Fibroblast of skin of left quadriceps (primary cell): Measurements from ENCODE around the gene ITPKB.

Experiments
- DNase-seq, 2 experiments: peaks; one replicate each; pipeline ENCODE4 v3.0.0-alpha.2; 2013; ENCODE audit warnings: low read depth in 2 of 2

ITPKB gene

GRCh38 chr1:226704169-226704937 lies 34.7 kb downstream of the ITPKB start:
- no peak for DNase-seq

DNA sequence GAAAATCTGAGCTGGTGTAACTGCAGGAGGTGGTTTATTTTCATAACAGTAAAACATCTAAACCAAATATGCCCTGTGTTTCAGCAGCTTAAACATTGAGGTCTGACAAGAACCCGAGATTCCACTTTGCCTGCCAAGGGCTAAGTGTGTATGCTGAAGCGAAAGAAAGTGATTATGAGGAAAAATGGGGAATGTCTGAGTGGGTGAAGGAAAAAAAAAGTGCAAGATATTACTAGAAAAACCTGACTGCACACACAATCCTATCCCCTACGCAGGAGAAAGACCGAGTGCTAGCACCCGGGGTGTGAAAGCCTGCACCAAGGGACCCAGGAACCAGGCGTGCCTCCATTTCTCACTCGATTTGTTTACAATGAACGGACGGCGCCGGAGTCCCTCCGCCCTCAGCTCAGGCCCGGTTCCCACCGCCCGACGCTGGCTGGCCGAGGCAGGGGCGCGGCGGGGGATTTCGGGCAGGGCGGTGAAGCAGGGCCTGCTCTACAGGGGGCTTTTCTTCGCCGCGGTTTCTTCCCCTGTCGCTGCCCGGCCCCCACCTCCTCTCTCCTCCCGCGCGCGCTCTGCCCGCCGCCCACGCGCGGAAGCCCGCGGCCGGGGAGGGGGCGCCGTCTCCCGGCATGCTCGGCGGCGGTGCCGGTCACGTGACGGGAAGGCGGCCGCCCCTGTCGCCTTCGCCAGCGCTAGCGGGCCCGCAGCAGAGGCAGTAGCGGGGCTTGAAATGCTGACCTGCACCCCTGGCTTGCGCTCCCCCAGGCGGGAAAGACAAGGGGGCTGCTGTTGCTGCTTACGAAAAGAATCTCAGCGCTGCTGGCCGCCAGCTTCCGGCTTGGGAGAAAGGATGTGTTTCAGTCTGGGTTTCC lies 35.9 kb downstream of the ITPKB start:
- DNase-seq = no peak

GRCh38 chr1:226702318-226702956 lies 36.6 kb downstream of the ITPKB start:
- no peak for DNase-seq

DNA sequence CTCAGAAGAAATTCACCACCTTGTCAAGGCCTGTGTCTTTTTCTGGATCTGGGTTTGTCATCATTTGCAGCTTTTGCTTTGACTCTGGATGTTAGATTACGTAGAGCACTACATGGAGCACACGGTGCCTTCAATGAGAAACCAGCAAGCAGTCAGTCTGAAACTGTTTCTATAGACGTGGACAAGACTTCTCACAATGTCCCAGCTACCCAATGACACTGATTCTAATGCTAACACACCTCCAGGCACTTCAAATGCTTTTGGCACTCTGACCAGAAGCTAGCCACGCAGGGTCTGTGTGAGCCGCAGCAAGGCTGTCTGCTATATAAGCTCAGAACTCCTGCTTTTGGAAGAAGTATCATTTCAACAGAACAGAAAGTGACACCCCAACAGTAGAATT lies 38.2 kb downstream of the ITPKB start:
- DNase-seq = no peak

DNA sequence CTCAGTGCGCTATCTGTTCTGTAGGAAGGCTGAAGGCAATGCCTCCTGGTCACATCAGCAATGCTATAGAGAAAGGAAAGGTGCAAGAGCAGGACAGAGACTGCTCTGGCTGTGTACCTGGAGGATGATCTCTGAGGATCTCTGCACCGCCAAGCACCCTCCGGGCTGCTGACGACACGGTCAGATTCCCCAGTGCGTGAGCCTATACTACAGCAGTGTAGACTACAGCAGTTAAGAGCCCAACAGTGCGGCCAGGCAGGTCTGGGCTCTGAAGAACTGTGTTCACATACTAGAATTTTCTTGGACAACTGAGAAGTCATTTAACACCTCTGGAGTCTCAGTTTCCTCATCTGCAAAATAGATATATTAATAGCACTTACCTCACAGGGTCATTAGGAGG lies 39.9 kb downstream of the ITPKB start:
- no peak for DNase-seq

DNA sequence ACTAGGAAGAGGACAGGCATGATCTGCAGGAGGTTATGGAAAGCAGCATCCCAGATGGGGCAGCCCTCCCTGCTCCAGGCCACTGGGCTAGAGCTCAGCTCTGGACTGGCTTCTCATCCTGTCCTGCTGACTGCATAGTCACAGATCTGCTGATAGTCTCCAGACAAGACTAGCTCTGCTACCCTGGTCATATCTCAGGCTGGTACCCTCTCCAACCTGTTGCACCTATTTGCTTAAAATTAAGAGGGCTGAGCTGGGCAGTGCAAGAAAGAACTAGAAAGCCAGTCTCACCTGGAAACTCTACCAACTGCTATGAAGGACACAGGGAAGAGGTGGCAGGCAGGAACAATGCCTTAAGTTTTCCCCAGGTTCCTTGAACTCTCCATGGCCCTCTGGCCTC lies 40.4 kb downstream of the ITPKB start:
- DNase-seq = no peak

- DNase-seq = no peak
Measured at GRCh38 chr1:226697929-226698544, 41.0 kb downstream of the ITPKB start.

DNA sequence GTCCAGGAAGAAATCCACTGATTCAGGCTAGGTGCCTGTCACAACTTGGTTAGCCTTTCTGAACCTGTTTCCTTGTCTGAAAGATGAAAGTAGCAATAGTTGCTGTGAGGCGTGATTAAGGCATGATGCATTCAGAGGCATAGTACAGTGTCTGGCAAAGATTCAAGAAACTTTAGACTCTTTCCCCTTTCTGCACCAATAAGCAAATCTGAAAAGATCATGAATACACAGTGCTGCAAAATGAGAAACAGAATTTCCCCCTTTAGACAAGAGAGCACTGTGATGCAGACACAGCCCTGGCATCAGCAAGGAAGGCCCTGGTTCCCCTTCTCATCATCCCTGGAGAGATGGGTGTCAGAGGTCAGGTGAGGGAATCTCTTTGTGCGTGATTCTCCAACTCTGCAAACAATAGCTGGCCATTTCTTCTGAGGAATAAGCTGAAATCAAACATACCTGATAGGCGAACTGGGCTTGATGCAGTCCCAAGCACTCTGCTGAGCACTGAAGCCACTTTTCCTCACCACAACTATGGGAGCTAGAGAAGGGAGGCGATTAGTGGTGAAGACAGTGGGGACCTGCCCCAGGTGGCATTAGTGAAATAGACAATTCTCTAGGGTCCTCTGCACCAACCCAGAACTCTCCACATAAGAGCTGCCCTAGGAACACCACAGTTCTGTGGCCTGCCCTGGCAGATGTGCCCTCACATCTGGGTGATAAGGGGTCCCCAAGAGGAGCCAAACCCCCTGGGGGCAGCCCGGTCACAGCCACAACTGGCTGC lies 41.7 kb downstream of the ITPKB start:
- peak in 1 of 2 experiments; percentile 40 for DNase-seq

DNA sequence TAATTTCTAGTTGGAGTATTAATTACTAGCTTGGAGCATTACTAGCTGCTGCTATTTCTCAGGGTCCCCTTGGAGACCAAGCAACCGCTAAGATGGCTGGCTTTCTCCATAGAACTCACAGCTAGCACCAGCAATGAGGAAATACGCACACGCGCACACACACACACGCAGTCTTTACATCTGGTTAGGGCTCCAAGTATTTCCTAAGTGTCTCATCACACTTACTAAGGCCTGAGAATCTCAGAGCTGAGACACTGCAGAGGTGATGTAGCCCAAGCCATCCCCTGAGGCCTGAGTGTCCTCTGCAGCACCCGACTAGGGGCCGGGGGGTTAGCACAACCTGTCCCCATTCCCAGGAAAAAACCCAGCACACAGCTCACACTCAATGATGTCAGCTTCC lies 42.5 kb downstream of the ITPKB start:
- no peak for DNase-seq

DNA sequence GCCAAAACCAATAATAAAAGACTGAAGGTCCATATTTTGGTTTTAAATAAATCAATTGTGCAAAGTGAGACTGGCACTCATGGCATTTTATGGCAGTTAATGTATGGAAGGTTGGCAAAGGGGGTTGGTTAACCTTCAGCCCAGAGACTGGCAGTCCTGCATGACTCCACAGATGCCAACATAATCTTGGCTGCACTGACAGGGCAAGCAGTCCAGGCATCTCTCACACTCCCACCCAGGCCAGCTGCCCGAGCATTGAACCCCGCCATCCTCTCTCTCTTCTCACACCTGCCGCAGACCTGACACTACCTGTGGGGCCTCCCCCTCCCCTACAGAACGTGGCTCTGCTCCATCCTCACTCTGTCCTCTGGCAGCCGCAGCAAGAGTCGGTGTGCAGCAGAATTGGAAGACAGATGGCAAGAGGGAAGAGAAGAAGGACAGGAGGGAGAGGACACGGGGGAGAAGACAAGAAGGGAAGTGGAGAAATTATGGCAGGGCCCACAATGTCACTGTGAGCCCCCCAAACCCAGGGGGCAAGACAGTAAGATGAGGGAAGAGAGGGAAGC lies 43.7 kb downstream of the ITPKB start:
- DNase-seq = no peak

DNA sequence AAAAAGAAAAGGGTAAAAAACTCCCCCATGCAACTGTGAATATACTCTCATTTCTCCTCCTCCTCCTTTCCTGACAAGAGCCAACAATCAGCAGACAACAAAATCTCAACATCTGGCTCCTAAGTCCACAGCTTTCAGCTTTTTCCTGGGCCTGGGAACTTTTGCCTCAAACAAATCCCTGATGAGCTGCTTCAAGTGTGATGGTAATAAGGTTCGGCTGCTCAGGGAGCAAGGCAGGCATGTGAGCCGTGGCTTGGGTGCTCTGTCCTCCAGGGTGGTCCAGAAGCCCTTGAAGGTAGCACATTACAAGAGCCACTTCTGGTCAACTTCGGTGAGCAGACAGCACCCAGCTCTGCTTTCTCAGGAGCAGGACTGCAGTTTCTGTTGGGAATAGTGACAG lies 46.3 kb downstream of the ITPKB start:
- no peak for DNase-seq

DNA sequence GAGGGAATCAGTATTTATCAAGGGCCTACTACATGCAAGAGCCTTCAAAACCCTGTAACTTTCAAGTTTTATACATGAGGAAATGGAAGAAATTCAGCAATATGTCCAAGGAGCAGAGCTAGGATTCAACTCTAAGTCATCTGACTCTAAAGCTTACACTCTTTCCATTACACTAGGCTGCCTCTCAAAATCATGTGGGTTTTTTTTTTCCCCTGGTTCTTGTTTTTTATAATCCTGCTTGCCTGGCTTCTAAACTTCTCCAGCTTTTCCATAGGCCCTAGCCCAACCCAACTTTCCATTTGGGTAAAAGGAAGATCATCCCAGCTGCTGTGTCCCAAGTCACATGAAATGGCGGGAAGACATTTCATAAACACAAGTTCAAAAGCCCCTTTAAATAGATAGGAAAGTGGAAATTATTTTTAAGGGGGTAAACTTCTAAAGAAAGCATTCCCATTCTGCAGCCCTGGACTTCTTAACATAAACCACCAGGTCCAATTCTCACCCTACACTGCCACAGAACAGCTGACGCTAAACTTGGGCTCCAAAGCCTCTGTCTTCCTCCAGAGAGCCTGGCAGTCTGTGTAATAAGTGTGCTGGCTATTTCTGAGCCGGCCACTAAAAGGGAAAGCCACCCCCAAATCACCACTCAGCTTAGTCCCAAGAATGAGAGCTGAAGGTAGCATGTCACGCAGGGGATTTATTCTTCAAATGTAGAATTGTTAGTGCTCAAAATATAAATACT lies 46.9 kb downstream of the ITPKB start:
- DNase-seq = no peak

GRCh38 chr1:226691247-226691646 lies 47.8 kb downstream of the ITPKB start:
- no peak for DNase-seq

GRCh38 chr1:226690460-226690982 lies 48.6 kb downstream of the ITPKB start:
- DNase-seq = no peak

- no peak for DNase-seq
Measured at GRCh38 chr1:226688808-226689207, 50.3 kb downstream of the ITPKB start.

DNA sequence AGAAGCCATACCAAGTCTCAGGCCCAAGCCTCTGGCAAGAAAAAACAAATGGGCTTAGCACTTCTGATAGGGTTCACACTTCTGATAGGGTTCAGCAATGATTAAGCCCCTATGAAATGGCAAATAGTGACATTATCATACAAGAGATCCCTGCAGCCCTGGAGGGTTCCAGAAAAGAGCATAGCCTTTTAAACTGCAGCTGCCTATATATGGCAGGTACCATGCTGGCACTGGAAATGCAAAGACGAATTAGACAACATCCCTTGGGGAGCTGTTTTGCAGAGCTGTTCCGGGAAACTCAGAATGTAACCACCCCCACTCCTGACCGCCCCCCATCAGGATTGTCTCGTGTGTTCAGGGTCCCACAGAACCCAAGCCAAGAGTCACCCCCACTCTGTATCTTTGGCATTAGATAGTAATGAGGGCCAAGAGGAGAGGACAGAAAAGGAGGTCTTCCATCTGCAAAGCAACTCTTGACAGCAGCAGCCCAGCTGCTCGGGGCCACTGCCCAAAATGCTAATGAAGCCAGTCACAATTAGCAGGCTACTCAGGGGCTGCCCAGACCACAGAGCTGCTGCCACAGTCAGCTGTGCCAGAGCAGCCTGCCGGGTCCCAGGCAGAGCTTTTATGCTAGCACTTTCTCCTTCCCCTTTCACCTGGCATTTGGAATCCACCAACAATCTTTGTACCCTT lies 50.9 kb downstream of the ITPKB start:
- no peak for DNase-seq

GRCh38 chr1:226687426-226687825 lies 51.7 kb downstream of the ITPKB start:
- DNase-seq = no peak

DNA sequence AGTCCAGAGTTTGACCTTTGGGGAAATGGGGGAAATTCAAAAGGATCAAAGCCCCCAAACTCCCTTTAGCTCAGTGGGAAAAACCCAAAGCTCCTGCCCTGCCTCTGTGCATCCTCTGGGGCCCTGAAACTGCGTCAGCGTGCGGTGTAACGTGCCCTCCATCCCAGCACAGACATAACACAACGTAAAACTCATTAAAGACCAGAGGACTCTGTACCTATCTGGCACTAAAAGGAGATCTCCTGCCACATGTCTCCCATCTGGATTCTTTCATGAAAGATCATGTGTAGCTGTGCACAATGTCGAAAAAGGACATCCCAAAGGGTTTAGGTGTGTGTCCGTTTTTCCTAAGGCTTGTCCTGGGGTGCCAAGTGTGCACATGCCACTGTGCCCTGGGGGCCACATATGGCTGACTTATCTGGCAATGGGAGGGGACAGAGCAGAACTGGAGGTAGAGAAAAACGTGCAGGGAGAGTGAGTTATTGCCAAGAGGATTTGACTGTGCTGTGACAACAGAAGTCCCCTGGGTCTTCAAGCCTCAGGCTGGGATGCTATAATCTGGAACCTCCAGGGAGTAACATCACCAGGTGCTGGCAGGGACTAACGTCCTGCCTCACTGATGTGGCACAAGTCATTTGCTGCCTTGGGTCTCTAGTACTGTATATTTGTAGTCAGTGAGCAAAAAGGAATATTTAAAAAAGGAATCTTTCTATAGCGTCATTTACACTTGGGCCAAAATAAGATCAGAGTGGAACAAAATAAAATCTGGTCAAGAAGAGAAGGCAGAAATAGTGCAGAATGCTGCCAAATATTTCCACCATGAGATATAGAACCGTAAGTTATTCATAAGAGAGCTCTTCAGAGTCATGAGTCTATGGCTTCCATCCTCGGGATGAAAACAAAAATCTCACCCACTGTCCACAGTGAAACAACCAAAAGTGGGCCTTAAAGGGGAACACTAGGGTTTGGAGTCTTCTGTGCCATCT lies 52.3 kb downstream of the ITPKB start:
- no peak for DNase-seq
